OCI-LY7 (cell line): Measurements from ENCODE around the gene NRCAM.

Experiments
- EZH2phosphoT487 ChIP-seq: fragments of 200-600 bp; sonication (generic); IDR thresholded peaks from 2 replicates; pipeline ENCODE4 v1.6.1; 2018; ENCODE audit warnings: low read depth, borderline replicate concordance, mild to moderate bottlenecking, mixed run types, antibody characterized with exemption, low read length, moderate library complexity, mixed read lengths
- TF ChIP-seq, protein P1 (sequence below): fragments of 200-600 bp; sonication (generic); conservative IDR thresholded peaks from 2 replicates; pipeline ENCODE4 v1.5.1; 2014; ENCODE audit warnings: mild to moderate bottlenecking, antibody characterized with exemption, low read length, moderate library complexity, mixed read lengths

DNA sequence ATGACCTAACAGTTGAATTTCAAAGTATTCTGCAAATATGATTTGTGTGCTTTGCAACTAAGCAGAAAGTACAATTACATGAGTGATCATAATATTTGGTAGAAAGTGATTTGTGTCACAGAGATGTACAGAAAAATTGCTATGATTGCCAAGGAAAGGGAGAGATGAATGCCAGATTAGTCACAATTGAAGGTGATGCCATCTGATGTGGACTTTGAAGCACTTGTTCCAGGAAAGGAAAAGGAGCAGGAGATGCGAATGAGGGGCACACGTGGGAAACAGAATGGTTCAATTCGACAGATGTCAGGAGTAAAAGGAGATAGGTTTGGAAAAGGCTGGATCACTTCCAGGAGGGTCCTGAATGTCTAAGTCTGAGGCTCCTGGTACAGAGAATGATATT, 173.0 kb downstream of the NRCAM start:
- TF ChIP-seq EZH2phosphoT487: no peak
- TF ChIP-seq, protein P1, sequence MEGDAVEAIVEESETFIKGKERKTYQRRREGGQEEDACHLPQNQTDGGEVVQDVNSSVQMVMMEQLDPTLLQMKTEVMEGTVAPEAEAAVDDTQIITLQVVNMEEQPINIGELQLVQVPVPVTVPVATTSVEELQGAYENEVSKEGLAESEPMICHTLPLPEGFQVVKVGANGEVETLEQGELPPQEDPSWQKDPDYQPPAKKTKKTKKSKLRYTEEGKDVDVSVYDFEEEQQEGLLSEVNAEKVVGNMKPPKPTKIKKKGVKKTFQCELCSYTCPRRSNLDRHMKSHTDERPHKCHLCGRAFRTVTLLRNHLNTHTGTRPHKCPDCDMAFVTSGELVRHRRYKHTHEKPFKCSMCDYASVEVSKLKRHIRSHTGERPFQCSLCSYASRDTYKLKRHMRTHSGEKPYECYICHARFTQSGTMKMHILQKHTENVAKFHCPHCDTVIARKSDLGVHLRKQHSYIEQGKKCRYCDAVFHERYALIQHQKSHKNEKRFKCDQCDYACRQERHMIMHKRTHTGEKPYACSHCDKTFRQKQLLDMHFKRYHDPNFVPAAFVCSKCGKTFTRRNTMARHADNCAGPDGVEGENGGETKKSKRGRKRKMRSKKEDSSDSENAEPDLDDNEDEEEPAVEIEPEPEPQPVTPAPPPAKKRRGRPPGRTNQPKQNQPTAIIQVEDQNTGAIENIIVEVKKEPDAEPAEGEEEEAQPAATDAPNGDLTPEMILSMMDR: no peak
